D721Med (cell line): ENCODE data around the gene CALN1.

ENCODE experiments used
- DNase-seq: peaks from one replicate; pipeline ENCODE4 v3.0.0; 2011; ENCODE audit warnings: low spot score; ENCODE audit not compliant: insufficient read length
- FAIRE-seq: peaks from 2 replicates; lab custom pipeline; 2011; peaks lifted over from hg19 to GRCh38; lab: Jason Lieb, UNC
- TF ChIP-seq, protein P1 (sequence below): IDR thresholded peaks from 2 replicates; pipeline ENCODE4 v1.5.1; 2012; ENCODE audit warnings: mild to moderate bottlenecking, control low read depth; ENCODE audit not compliant: insufficient read depth; ENCODE audit errors: missing control alignments

Gene CALN1

DNA sequence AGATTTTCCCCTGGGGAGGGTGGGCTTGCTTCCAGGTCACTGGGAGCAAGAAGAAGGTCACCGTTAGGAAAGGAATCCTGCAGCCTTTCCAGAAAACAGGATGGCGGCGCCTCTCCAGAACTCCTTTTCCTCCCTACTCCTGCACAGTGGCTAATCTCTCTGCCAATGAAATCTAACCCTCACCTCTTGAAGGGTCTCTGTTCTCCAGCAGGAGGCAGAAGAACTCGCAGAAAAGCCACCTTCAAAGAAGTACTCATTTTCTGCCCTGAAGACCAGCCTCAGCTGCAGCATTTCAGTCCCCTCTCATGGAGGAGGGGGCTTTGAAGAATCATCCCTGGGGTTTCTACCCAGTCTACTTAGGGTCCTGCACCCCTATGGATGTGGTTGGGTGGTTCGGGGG is 626.9 kb downstream of the CALN1 start:
- FAIRE-seq, result no peak
- TF ChIP-seq, protein P1, sequence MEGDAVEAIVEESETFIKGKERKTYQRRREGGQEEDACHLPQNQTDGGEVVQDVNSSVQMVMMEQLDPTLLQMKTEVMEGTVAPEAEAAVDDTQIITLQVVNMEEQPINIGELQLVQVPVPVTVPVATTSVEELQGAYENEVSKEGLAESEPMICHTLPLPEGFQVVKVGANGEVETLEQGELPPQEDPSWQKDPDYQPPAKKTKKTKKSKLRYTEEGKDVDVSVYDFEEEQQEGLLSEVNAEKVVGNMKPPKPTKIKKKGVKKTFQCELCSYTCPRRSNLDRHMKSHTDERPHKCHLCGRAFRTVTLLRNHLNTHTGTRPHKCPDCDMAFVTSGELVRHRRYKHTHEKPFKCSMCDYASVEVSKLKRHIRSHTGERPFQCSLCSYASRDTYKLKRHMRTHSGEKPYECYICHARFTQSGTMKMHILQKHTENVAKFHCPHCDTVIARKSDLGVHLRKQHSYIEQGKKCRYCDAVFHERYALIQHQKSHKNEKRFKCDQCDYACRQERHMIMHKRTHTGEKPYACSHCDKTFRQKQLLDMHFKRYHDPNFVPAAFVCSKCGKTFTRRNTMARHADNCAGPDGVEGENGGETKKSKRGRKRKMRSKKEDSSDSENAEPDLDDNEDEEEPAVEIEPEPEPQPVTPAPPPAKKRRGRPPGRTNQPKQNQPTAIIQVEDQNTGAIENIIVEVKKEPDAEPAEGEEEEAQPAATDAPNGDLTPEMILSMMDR, result no peak
- DNase-seq, result no peak

DNA sequence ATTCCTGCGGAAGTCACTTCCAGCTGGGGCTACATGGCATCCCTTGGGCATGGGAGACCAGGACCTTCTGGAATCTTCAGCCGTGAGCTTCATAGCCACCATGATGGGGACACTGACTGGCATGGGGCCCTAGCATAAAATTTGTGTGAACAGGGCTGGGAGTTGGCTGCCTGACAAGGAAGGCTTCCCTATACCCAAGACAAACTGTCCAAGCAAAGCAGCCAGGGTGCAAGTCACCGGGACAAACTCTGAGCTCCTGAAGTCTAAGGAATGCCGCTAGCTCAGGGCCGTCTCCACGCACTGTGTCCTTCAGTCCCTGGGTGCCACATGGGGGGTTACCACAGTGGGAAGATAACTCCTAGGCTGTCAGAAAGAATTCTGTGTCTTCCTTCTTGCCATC is 627.4 kb downstream of the CALN1 start:
- TF ChIP-seq, protein P1, result no peak
- no peak for FAIRE-seq
- DNase-seq, result no peak

DNA sequence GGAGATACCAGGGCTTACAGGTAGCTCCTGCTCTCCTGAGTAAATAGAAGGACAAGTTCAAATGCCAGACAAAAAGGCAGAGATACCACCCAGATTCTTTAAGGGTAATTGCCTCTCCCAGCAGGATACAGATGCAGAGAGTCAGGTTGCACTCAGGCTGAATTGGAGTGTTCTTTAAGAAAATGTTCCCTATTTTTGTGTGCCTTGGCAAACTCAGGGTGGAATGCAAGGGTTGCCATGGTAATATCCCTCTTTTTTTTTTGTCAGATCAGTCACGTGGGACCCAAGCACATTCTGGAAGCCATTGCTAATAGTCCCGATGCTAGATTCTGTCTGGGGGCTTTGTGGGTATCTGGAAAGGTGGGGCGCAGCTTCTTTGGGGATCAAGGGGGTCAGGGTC is 628.0 kb downstream of the CALN1 start:
- TF ChIP-seq, protein P1, result no peak
- no peak for FAIRE-seq
- no peak for DNase-seq

- FAIRE-seq, result no peak
These were observed 628.4 kb downstream of the CALN1 start for GRCh38 chr7:71783779-71784178.

GRCh38 chr7:71782051-71782450 is 630.1 kb downstream of the CALN1 start:
- DNase-seq (no peak), FAIRE-seq (no peak)
- TF ChIP-seq, protein P1, result no peak

More at GRCh38 chr7:71783779-71784178, 628.4 kb downstream of the CALN1 start:
- DNase-seq, result no peak
- TF ChIP-seq, protein P1, result no peak

GRCh38 chr7:71780282-71780681 is 631.9 kb downstream of the CALN1 start:
- FAIRE-seq (no peak), DNase-seq (no peak)
- TF ChIP-seq, protein P1, result no peak

DNA sequence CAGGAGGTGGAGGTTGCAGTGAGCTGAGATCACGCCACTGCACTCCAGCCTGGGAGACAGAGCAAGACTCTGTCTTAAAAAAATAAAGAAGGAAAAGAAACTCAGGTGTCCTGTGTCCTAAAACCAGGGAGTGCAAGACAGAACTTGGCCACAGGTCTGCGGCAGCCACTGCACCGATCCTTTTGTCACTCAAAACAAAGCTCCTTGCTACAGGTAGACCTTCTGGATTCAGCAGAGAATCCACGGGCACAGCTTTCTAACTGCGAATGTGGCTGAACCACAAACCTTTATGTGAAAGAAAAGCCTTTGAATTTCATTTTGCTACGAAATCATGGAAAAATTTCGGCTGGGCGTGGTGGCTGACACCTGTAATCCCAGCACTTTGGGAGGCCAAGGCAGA is 634.9 kb downstream of the CALN1 start:
- FAIRE-seq (no peak), DNase-seq (no peak)
- TF ChIP-seq, protein P1, result no peak
